T-helper 2 cell (primary cell): ENCODE data around the gene SLFN5.
"Not testable (repeated sequence)": the region's sequence is repeated elsewhere in the genome, so short reads cannot be mapped to it uniquely, and the experiment has no call there.

Source experiments
- DNase-seq, 5 experiments: peaks; one replicate each; pipeline versions ENCODE4 v3.0.0 to v3.0.0-alpha.2; 2012 to 2022

Gene SLFN5

GRCh38 chr17:35242158-35242804 is 591 bp upstream of the SLFN5 start:
- peak; percentile 48 to 96 (median 77) for DNase-seq

GRCh38 chr17:35243561-35244340 is 879 bp downstream of the SLFN5 start:
- peak in 4 of 5 experiments; percentile 29 to 78 (median 44) for DNase-seq

- peak; percentile 20 to 97 (median 83) for DNase-seq
These were observed 1.7 kb downstream of the SLFN5 start for GRCh38 chr17:35244341-35245195.

GRCh38 chr17:35245196-35245486 is 2.3 kb downstream of the SLFN5 start:
- no peak for DNase-seq

- DNase-seq = no peak
These were observed 9.8 kb downstream of the SLFN5 start for GRCh38 chr17:35252651-35253050.

GRCh38 chr17:35254107-35254773 is 11.4 kb downstream of the SLFN5 start:
- no peak for DNase-seq

GRCh38 chr17:35255316-35255715 is 12.4 kb downstream of the SLFN5 start:
- no peak for DNase-seq

- no peak for DNase-seq
These were observed 13.8 kb downstream of the SLFN5 start for GRCh38 chr17:35256629-35257028.

- no peak for DNase-seq
These were observed 14.4 kb downstream of the SLFN5 start for GRCh38 chr17:35257208-35257659.

- DNase-seq = no peak
These were observed 16.1 kb downstream of the SLFN5 start for GRCh38 chr17:35259001-35259400.

- no peak for DNase-seq
These were observed 22.2 kb downstream of the SLFN5 start for GRCh38 chr17:35265071-35265470.

- DNase-seq = no peak
These were observed 22.8 kb downstream of the SLFN5 start for GRCh38 chr17:35265566-35266141.

GRCh38 chr17:35274167-35275066 is 31.5 kb downstream of the SLFN5 start:
- DNase-seq = peak in 1 of 5 experiments; percentile 32

GRCh38 chr17:35278454-35278853 is 35.6 kb downstream of the SLFN5 start:
- not testable (repeated sequence) for DNase-seq

- not testable (repeated sequence) for DNase-seq
These were observed 36.0 kb downstream of the SLFN5 start for GRCh38 chr17:35278876-35279275.

GRCh38 chr17:35283767-35284166 is 40.9 kb downstream of the SLFN5 start:
- DNase-seq = no peak

- no peak for DNase-seq
These were observed 42.1 kb downstream of the SLFN5 start for GRCh38 chr17:35284955-35285354.

GRCh38 chr17:35286120-35286781 is 43.4 kb downstream of the SLFN5 start:
- DNase-seq = peak in 1 of 5 experiments; percentile 73

GRCh38 chr17:35287286-35287811 is 44.5 kb downstream of the SLFN5 start:
- no peak for DNase-seq

- DNase-seq = peak in 1 of 5 experiments; percentile 13
These were observed 46.4 kb downstream of the SLFN5 start for GRCh38 chr17:35289222-35289621.
